Glutamatergic neuron (in vitro differentiated cells): ENCODE measurements around the gene FCHSD1. TPM values are rescaled to one million over a fixed set of nuclear protein-coding genes. Genes with fewer than 3 reads are reported as not detected.

Experiments used
- DNase-seq: peaks from one replicate; pipeline ENCODE4 v3.0.0; 2022
- H3K27ac Mint-ChIP-seq: one replicate; pipeline ENCODE4 v1.8.0; 2020; ENCODE audit warnings: mild to moderate bottlenecking, mixed read lengths, inconsistent platforms; ENCODE audit not compliant: unreplicated experiment
- H3K27me3 Mint-ChIP-seq: one replicate; pipeline ENCODE4 v1.8.0; 2020; ENCODE audit warnings: mild to moderate bottlenecking, moderate library complexity, mixed read lengths, inconsistent platforms; ENCODE audit not compliant: unreplicated experiment
- H3K36me3 Mint-ChIP-seq: one replicate; pipeline ENCODE4 v1.8.0; 2020; ENCODE audit warnings: mild to moderate bottlenecking, mixed read lengths, inconsistent platforms; ENCODE audit not compliant: unreplicated experiment
- H3K4me1 Mint-ChIP-seq: one replicate; pipeline ENCODE4 v1.8.0; 2020; ENCODE audit warnings: mild to moderate bottlenecking, low read depth, mixed read lengths, inconsistent platforms; ENCODE audit not compliant: unreplicated experiment
- H3K4me3 Mint-ChIP-seq: one replicate; pipeline ENCODE4 v1.8.0; 2020; ENCODE audit warnings: mild to moderate bottlenecking, mixed read lengths, inconsistent platforms; ENCODE audit not compliant: unreplicated experiment
- H3K9me3 Mint-ChIP-seq: one replicate; pipeline ENCODE4 v1.8.0; 2020; ENCODE audit warnings: mild to moderate bottlenecking, moderate library complexity, mixed read lengths, inconsistent platforms; ENCODE audit not compliant: unreplicated experiment
- CTCF ChIP-seq: fragments of 200-600 bp; sonication (generic); IDR thresholded peaks from one replicate; pipeline ENCODE4 v1.5.0; 2021; ENCODE audit not compliant: partially characterized antibody, unreplicated experiment
- total RNA-seq: library from RNA; stranded (reverse); fragmentation: NEBNext Ultra II Directional; extraction: Animal tissue kit (Norgen Biotek cat#: 25700); gene quantifications from one replicate; pipeline ENCODE4 v1.2.1, GENCODE V29; 2021; ENCODE audit not compliant: unreplicated experiment

FCHSD1 gene
- total RNA-seq, 1 donor from 2014 or later = 25.8 TPM

DNA sequence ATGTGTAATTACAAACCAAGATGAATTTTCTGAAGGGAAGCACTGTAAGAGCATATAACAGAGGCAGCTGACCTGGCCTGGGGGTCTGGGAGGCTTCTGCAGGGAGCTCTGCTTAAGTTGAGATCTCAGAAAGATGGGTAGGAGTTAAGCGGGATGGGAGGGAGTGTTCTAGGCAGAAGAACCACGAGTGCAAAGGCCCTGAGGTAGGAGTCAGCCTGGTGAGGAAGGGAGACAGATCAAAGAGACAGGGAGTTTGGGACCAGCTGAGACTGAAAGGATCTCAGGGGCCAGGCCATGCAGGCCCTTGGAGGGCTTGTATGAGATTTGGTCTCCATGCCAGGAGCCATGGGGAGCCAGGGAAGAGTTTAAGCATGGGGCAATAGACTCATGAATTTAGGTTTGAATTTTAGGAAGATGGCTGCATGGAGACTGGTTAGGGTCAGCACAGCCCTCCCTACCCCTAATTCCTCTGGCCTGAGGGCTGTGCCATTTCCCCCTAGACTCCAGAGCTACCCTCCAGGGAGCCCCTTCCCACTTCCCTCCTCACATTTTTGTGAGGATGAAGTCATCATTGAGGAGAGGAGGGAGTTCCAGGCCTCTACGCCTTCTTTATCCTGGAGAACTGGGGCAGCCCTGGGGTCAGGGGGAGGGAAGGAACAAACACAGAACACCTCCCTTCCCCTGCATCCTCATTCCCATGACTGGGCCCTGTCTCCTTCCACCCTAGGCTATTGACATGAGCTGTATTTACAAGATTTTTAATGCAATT is 35.6 kb upstream of the FCHSD1 start:
- peaks cover 5% of the 10 kb centered on the region for H3K9me3 Mint-ChIP-seq
- no peaks in the 10 kb centered on the region for H3K36me3 Mint-ChIP-seq
- TF ChIP-seq CTCF = no peak
- no peak overlapping the region for H3K4me3 Mint-ChIP-seq
- H3K4me1 Mint-ChIP-seq = peaks cover 2% of the 10 kb centered on the region
- no peaks in the 10 kb centered on the region for H3K27me3 Mint-ChIP-seq
- H3K27ac Mint-ChIP-seq = no peak overlapping the region
- DNase-seq = no peak

DNA sequence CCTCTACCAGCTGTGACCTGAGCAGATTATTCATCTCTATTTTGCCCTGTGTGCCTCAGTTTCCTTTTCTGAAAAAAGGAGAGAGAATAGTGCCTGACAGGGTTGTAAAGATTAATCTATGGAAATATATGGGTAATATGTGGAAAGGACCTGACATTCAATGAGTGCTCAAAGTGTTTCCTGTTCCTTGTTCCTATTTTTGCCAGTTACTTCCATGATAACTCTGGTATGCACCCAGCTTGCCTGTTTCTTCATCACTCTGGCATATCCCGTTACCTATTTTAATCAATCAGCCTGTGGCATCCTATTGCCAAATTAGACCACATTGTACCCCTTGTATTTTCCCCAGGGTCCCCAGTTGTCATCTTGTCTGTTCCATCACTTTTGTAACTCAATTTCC is 34.4 kb upstream of the FCHSD1 start:
- Mint-ChIP-seq H3K9me3 (peaks cover 2% of the 10 kb centered on the region), H3K4me1 (peaks cover 4% of the 10 kb centered on the region), H3K4me3 (no peak overlapping the region), H3K27ac (no peak overlapping the region), H3K36me3 (no peaks in the 10 kb centered on the region), H3K27me3 (no peaks in the 10 kb centered on the region)
- no peak for TF ChIP-seq CTCF
- no peak for DNase-seq

- H3K27ac Mint-ChIP-seq = no peak overlapping the region
- peaks cover 4% of the 10 kb centered on the region for H3K4me1 Mint-ChIP-seq
These were observed 32.5 kb upstream of the FCHSD1 start for GRCh38 chr5:141683596-141684141.

DNA sequence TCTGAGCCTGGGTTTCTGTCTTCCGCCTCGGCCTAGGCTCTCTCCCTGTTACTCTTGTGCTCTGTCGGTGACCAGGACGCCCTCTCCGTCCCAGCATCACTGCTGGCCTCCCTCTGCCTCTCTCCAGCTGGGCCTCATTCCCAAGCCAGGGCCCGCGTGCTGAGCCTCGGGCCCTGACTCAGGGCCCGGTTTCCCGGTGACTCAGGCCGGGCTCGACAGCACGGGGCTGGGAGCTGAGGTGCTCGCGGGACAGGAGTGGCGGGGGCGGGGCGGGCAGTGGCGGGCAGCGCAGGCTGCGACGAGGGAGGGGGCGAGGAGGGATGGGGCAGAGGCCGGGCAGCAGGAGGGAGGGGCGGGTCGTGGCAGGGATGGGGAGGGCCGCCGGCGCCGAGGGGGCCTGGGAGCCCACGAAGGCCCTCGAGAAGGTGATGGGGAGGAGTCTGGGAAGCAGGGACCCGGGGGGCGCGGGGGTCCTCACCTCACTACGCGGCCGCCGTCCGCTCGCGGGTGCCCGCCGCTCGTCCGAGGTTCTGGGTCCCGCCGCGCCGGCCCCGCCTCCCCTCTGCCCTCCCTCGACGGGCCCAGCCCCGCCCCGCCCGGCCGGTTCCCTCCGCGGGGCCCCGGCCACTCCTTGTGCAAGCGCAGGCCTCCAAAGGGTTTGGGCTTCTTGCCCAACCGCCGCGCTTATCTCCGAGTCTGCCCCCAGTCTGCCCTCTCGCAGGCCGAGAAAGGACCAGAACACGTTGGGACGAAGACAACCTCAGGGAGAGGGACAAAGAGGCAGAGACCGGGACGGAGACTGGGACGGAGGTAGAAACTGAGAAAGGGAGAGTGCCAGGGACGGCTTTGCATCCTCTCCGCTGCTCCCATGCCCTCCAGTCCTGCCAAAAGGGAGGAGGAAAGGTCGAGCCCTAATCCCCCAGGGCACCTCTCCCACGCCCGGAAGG is 30.8 kb upstream of the FCHSD1 start, which contains the start of gene ARAP3:
TSS of gene ARAP3 (minus strand) at position 536 of the 947 bp plus-strand sequence. CDS start 1,744 bp downstream, outside the sequence.
- Mint-ChIP-seq H3K27ac (peak within 1 kb of the TSS; percentile 40), H3K4me1 (peaks cover 4% of the 10 kb centered on the region), H3K9me3 (no peaks in the 10 kb centered on the region), H3K27me3 (no peaks in the 10 kb centered on the region), H3K36me3 (no peaks in the 10 kb centered on the region), H3K4me3 (peak within 1 kb of the TSS; percentile 68)
- TF ChIP-seq CTCF = no peak
- DNase-seq = peak; percentile 58

More at GRCh38 chr5:141683596-141684141, 32.5 kb upstream of the FCHSD1 start:
- H3K4me3 Mint-ChIP-seq = no peak overlapping the region
- no peaks in the 10 kb centered on the region for H3K27me3 Mint-ChIP-seq
- no peak for TF ChIP-seq CTCF
- peaks cover 2% of the 10 kb centered on the region for H3K9me3 Mint-ChIP-seq
- no peaks in the 10 kb centered on the region for H3K36me3 Mint-ChIP-seq
- DNase-seq = no peak
